SK-N-SH (cell line): ENCODE results near the gene PLSCR1.

ENCODE experiments used
- CTCF ChIP-seq: fragments of 200-600 bp; sonication (generic); IDR thresholded peaks from 2 replicates; pipeline ENCODE4 v1.6.1; 2017; ENCODE audit warnings: antibody characterized with exemption, mild to moderate bottlenecking, moderate library complexity
- EP300 ChIP-seq, 2 experiments: IDR thresholded peaks; 2 replicates each; pipeline versions ENCODE4 v1.4.0 to v1.6.1; 2012; ENCODE audit warnings: borderline replicate concordance in 1 of 2, low read depth in 1 of 2, low read length in 1 of 2
- EZH2phosphoT487 ChIP-seq: fragments of 200-600 bp; sonication (generic); IDR thresholded peaks from 2 replicates; pipeline ENCODE4 v1.6.1; 2017; ENCODE audit warnings: low read depth, mixed run types, mild to moderate bottlenecking, antibody characterized with exemption, moderate library complexity, borderline replicate concordance
- RAD21 ChIP-seq: IDR thresholded peaks from 2 replicates; pipeline ENCODE4 v1.6.1; 2012; ENCODE audit warnings: mild to moderate bottlenecking, low read length
- RCOR1 ChIP-seq: fragments of 150-350 bp; IDR thresholded peaks from 2 replicates; pipeline ENCODE4 v1.6.1; 2017; ENCODE audit warnings: antibody characterized with exemption, low read length
- TAF1 ChIP-seq: IDR thresholded peaks from 2 replicates; pipeline ENCODE4 v1.6.1; 2012; ENCODE audit warnings: low read depth, mild to moderate bottlenecking, low read length, moderate library complexity, borderline replicate concordance
- USF1 ChIP-seq: IDR thresholded peaks from 2 replicates; pipeline ENCODE4 v1.4.0; 2012; ENCODE audit warnings: low read depth, borderline replicate concordance

- no peak for TF ChIP-seq CTCF
- no peak for TF ChIP-seq RAD21
- no peak for TF ChIP-seq TAF1
- TF ChIP-seq EP300 (IDR thresholded peaks at IDR 0.05; ENCODE audit: borderline replicate concordance in 1 of 2, low read depth in 1 of 2, low read length in 1 of 2): no peak
- no peak for TF ChIP-seq USF1
- no peak for TF ChIP-seq RCOR1
- TF ChIP-seq EZH2phosphoT487: no peak
Observed at GRCh38 chr3:146559388-146559787, 15.0 kb upstream of the PLSCR1 start.
